HG03354 (cell line): ENCODE data around the gene LIFR.
A peak's percentile ranks its signal among the peaks of the same experiment; 100 is the strongest.
"Not testable (repeated sequence)": the region's sequence is repeated elsewhere in the genome, so short reads cannot be mapped to it uniquely, and the experiment has no call there.

Experiments
- ATAC-seq: cut with Tn5 transposase; IDR thresholded peaks from one replicate; pipeline ENCODE4 v1.9.1; 2021; ENCODE audit warnings: mild to moderate bottlenecking; ENCODE audit not compliant: unreplicated experiment, poor library complexity, severe bottlenecking

Gene LIFR, protein sequence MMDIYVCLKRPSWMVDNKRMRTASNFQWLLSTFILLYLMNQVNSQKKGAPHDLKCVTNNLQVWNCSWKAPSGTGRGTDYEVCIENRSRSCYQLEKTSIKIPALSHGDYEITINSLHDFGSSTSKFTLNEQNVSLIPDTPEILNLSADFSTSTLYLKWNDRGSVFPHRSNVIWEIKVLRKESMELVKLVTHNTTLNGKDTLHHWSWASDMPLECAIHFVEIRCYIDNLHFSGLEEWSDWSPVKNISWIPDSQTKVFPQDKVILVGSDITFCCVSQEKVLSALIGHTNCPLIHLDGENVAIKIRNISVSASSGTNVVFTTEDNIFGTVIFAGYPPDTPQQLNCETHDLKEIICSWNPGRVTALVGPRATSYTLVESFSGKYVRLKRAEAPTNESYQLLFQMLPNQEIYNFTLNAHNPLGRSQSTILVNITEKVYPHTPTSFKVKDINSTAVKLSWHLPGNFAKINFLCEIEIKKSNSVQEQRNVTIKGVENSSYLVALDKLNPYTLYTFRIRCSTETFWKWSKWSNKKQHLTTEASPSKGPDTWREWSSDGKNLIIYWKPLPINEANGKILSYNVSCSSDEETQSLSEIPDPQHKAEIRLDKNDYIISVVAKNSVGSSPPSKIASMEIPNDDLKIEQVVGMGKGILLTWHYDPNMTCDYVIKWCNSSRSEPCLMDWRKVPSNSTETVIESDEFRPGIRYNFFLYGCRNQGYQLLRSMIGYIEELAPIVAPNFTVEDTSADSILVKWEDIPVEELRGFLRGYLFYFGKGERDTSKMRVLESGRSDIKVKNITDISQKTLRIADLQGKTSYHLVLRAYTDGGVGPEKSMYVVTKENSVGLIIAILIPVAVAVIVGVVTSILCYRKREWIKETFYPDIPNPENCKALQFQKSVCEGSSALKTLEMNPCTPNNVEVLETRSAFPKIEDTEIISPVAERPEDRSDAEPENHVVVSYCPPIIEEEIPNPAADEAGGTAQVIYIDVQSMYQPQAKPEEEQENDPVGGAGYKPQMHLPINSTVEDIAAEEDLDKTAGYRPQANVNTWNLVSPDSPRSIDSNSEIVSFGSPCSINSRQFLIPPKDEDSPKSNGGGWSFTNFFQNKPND

DNA sequence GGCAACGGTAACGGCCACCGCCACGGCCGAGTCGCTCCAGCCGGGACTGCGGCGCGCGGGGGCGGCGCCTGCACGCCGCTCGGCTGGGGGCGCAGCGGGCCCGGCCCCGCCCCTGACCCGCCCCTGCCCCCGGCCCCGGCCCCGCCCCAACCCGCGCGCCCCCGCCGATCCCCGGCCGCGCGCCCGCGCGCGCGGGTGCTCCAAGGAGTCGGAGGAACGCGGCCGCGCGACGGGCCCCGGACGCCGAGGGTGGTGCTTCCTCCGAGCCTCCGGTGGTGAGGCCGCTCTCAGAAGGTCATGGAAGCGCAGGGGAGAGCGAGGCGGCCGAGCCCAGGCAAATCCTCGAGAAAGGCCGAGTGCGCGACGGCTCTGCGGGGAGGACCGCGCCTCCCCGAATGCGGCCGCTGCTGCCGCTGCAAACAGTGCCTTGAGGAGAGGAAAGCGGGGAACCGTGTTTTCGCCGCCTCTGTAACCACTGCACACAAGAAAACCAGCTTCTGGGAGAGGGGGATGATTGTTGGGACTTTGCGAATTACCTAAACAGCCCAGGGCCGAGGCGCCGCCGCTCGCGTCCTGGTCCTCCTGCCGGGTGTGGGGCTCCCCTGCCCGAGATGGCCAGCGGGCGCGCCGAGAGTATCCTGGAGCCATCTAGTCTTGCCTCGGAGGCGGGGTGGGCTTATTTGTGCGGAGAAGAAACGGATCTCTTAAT is at the start of gene LIFR:
Gene LIFR, minus strand, starts transcription at position 48 of the 709 bp plus-strand sequence. CDS start 25,999 bp downstream, outside the sequence.
- ATAC-seq = peak; percentile 60

DNA sequence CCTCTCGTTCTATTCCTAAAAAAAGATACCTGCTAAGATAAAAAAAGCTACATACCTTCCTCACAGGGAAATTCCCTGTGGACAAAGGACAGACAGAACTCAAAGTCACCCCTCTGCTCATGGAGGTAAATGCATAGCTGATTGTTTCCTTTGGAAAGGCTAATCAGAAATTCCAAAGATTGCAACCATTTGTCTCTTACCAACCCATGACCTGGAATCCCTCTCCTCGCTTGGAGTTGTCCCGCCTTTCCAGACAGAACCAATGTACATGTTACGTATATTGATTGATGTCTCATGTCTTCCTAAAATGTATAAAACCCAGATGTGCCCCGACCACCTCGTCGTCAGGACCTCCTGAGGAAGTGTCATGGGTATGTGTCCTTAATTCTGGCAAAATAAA is 49.2 kb upstream of the LIFR start:
- ATAC-seq = no peak

DNA sequence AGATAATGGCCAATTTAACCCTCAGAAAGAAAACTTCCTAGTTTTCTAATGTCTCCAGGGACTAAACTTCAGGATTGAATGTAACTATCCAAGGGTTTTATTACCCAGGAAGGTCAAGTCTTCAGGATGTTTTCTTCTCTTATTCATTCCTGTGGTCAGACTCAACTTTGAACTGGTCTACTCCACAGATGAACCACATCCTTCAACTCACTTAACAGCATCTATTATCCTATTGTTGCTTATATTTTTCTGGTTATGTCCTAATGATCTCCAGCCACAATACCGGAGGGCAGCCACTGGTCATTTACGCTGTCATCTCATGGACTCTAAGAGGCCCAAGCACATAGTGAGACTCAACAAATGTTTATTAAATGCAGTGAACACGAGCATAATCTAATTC is 47.2 kb upstream of the LIFR start:
- no peak for ATAC-seq

DNA sequence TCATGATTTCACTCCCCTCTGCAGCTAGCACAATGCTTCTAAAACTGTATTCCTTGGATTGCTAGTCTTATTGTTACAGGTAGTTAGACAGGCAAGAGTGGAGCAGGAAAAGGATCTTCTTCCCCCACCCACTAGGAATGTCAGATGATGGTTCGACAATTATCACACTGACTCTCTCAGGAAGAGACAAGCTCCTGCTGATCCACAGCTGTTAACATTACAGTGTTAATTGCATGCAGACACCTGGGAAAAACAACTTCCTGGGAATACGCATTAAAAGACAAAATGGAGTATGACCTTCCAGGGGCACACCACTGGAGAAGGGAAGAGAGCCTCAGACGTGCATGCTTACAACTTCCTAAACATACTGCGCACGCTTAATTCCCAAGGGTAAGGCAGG is 46.2 kb upstream of the LIFR start:
- no peak for ATAC-seq

DNA sequence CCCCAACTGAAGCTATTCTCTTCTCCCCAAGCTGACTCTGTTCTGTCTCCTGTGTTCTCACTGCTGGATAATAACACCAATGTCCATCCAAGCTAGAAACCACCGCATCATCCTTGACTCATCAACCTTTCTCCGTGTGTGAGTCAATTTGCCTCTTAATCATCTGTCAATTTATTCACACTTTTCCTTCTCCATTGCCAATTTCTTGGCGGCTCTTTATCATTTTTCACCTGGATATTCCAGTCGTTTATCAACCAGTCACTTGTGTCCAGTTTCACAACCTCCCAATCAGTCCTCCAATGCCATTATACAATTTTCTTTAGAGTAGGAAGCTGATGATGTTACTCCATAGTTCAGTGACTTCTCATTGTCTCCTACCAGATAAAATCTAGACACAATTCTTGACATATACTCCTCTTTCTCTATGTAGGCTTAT is 45.4 kb upstream of the LIFR start:
- ATAC-seq = no peak

DNA sequence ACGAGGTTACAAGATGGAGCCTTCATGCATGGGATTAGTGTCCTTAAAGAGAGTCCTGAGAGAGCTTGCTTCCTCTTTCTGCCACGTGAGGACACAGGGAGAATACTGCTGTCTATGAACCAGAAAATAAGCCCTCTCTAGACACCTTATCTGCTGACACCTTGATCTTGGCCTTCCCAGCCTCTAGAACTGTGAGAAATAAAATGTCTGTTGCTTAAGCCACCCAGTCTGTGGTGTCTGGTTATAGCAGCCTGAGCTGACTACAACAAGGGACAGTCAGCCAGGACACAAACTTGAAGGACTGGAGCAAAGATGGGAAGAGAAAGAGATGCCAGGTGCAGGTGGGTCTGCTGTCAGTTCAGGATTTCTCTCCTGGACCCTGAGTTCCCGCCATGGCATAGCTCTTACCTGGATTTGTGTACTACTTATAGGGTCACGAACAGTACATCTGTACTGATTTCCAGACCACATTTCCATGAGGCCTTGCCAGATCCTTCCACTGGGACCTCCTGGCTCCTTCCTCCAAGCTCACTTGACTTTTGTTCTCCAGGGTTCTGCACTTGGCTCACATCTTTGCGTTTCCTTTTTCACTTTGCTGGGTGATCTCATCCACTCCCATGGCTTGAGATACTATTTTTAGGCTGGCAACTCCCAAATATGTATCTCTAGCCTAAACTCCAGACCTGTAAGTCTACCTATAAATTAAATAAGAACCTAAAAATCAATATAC is 44.9 kb upstream of the LIFR start:
- no peak for ATAC-seq

DNA sequence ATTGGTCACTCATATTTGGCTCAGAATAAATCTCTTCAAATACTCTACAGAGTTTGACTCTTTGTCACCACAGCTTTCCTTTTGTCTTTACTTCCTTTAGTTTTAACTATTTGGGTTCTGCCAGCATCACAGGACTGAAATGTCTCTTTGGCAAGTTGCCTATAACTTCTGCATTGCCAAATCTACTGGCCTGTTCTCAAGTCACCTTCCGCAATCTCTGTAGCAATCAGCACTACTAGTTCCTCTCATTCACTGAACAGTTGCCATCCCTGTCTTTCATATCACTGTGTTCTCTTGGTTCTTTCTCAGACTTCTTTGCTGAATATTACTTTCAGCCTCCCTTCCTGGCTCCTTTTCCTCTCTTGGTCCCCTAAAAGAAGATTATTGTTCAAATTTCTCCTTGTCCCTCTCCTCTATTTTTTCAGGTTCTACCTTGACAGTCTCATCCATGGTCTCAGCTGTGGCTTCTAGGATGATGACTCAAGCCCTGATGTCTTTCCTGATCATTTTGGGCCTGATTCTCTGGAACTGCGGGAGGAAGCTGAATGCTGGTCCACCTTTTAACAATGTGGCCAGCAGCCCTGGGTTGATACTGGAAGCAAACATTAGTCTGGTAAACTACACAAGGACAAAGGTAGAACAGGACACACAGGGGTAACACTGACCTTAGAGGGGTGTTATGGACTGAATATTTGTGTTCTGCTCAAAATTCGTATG is 44.0 kb upstream of the LIFR start:
- ATAC-seq = no peak

DNA sequence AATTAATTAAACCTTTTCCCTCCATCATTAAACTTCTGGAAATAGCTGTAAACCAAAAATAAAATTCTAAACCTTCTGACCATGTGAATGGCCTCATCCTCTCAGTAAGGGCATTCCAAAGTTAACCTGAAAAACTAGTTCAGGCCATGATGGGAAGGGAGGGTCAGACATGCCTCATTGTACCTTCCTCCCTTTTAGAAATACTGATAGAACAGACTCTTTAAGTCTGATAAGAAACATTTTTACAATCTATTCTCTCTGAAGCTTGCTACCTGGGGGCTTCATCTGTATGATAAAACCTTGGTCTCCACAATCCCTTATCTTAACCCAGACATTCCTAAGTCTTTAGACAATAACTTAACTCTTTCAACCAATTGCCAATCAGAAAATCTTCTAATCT is 43.3 kb upstream of the LIFR start:
- ATAC-seq = not testable (repeated sequence)

DNA sequence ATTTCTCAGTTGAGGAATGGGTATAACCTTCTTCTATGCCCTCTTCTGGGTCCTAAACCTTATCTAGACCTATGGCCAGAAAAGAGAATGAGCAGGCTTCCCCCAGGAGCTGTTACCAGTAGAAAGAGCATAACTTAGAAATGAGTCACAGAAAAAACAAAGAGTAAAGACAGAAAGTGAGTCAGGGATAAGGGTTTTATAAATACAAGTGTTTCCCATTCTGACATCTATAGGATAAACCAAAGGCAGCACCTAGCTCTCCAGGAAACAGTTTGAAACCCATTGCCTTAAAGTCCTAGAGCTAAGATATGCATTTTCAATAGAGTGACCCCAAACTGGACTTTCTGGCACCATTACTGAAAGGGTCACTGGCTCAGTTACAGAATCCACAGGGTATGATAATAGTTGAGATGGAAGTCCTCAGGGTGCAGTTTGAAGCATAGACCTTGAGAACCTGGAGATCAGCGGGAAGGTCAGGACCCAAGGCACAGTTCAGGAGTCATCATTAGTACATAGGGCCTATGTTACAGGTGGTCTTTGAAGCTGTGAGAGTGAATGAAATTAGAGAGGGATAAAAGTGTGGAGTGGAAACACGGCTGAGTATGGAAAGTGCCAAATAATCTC is 42.7 kb upstream of the LIFR start:
- no peak for ATAC-seq

DNA sequence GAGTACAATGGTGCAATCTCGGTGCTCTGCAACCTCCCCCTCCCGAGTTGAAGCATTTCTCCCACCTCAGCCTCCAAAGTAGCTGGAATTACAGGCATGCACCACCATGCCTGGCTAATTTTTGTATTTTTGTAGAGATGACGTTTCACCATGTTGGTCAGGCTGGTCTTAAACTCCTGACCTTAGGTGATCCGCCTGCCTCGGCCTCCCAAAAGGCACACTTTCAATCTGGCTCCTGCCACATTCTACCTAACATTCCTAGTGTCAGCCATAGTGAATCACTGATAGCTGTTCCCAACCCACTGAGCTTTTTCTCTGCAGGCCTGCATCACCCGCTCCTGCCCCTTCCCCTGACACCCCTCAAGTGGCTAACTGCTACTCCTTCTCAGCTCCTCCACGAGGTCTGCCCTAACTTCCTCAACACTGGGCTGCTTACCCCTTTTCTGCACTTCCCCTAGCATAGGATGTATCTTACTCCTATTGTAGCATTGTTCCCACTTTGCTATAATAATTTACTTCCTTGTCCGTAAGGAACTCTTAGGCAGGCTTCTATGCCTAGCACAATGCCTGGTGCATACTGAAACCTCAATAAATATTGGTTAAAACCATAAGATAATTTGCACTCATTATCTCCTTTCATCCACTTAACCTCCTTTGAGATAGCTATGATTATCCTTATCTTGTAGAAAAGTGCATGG is 42.0 kb upstream of the LIFR start:
- ATAC-seq = no peak

DNA sequence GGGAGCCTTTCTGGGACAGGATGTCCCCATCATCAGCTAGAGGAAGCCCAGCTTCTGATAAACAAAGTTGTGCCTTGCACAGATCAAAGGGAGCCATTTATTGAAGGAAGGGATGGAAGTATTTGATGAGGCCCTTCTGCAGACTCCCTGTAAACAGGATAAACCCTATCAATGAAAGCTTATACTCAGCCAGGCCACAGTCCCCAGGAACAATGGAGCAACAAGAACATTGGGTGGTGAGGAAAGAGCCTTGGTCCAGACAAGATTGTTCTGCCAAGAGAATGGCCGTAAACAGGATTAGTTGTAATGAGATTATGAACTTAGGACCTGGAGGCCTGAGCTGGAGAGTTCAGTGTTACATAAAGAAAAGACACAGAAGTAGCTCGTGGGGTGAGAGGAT is 40.5 kb upstream of the LIFR start:
- no peak for ATAC-seq

DNA sequence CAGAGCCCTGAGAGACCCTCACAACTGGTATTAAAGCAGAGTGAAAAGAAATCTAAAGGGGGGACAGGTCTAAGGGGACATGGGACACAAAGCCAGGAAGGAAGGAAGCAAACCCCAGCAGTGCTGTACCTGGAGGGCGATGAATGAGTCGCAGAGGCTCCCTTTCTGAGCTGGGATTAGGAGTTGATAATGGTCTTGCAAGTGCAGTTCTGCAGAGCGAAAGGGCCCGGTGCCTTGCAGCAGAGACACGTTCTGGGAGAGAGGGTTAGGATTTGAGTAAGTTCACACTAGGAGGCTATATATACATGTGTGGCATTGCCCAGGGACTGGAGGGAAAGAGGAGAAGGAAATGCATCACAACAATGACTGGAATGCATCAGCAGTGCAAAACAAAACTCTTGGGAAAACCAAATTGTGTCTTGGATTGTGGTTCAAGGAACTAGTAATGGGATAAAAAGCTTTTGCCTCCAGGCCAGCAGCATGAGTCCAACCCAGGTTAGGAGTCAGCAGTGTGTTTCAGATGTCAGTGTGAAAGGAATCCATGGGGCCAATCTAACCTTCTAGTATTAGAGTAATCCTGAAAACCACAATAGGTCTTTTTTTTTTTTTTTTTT is 38.8 kb upstream of the LIFR start:
- ATAC-seq = no peak

DNA sequence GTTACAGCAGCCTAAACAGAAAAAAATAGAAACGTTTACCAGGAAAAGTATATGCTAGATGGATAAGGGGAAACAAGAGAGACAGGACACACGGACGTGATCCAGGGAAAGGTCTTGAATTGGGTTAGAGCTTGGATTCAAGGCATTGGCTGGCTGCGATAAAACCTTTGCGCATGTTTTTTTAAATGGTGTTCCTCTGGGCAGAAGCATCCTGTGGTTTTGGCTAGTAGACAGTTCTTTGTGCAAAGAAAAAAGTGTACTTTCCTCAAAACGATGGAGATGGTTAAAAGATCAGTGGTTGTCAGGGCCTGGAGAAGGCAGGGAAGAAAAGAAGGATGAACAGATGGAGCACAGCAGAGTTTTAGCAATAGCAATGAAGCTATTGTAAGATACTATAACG is 37.5 kb upstream of the LIFR start:
- ATAC-seq = no peak

DNA sequence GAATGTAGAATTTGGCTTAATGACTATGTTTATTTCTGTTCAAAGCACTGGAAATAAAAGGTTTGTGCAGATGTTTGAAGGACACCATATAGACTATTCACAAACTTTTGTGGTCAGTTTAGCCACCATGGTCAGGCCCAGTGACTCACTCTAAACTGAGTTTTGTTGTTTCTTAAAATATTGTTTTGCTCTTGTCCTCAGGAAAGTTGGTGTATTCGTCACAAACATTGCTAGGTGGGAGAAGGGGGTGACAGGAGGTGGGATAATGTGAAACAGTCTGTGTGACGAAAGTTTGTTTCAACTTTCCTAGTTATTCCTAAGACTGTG is 35.0 kb upstream of the LIFR start:
- ATAC-seq = no peak

DNA sequence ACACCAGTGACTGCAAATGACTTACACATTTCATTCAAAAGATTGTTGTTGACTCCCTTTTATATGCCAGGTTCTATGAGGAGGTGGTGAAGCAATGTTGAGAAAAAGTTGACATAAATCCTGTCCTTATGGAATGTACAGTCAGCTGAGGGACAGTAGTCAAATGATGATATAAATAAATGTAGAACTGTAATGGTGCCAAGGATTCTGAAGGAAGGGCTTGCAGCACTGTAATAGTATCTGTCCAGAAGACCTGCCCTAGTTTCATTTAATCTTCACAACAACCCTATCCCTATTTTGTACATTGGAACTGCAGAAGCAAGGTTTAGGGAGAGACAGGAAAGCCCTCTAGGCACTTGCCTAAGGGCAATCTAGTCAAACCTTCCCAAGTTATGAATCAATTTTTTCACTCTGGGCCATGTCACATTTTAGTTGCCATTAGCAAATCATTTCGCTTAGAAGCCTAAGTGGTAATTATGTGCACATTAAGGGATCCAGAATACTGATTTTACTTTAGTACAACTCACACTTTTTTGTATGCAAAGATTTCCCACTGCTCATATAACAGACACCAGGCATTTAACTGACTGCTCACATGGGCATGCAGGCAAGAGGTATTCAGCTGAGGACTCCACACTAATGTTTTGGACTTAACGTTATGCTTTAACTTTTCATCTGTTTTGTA is 34.5 kb upstream of the LIFR start:
- no peak for ATAC-seq

DNA sequence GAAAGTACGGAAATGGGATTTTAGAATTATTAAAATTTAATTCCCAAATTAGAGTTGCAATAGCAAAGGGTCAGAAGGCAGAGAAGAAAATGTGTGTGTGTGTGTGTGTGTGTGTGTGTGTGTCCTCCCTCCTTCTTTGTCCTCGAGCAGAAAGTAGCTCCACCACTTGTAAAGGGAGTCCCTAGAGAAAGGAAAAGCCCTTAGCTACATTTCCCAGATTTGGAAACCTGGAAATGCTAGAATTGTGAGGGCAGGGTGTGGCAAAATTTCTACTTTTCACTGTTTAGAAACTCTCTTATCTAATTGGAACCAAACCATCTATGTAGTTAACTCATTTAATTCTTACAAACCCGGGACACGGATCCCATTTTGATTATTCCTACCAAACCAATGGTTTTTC is 33.2 kb upstream of the LIFR start:
- no peak for ATAC-seq

DNA sequence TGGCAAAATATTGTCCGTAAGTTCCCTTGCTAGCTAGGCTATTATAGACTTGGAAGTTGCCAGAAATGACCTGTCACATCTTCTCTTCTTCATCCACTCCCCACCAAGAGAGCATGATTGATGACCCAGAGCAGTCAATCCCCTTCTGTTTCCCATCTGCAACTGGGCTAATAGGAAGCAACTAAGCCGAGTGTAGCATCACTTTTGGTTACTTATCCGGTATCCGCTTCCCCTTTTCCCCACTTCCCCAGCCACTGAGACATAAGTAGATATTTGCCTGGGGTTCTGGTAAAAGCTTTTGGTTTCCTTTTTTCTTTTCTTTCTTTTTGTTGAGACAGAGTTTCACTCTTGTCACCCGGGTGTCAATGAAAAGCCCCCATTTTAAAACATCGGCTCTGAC is 29.4 kb upstream of the LIFR start:
- no peak for ATAC-seq
